ENCODE results near the gene TAMALIN.

The TAMALIN gene

GRCh38 chr12:52055731-52056711 is 49.3 kb downstream of the TAMALIN start:
- DNase-seq = no peak

DNA sequence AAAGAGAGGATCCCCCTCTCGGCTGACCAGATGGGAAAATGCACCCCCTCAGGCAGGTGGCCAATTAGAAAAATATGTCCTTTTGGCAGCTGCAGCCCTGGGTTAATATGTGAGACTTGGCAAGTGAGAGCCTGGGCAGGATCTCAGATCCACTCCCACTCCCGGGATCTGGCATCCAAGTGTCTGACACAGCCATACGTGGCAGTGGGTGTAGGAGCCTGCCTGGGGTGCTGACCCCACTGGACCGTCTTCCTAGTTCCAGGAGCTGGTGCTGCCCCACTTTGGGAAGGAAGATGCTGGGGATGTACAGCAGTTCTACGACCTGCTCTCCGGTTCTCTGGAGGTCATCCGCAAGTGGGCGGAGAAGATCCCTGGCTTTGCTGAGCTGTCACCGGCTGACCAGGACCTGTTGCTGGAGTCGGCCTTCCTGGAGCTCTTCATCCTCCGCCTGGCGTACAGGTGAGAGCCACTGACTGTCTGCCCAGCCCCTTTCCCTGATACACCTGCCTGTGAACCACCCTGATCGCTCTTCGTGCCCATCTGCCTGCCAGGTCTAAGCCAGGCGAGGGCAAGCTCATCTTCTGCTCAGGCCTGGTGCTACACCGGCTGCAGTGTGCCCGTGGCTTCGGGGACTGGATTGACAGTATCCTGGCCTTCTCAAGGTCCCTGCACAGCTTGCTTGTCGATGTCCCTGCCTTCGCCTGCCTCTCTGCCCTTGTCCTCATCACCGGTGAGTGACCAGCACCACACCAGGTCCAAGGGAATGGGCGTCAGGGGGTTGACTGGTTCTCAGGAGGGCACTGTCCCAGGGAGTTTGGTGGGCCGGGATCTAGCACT is 50.3 kb downstream of the TAMALIN start:
- DNase-seq = no peak

- no peak for DNase-seq
Measured at GRCh38 chr12:52057638-52058576, 51.2 kb downstream of the TAMALIN start.

- peak; percentile 83 for DNase-seq
Measured at GRCh38 chr12:52058631-52059361, 52.0 kb downstream of the TAMALIN start.

DNA sequence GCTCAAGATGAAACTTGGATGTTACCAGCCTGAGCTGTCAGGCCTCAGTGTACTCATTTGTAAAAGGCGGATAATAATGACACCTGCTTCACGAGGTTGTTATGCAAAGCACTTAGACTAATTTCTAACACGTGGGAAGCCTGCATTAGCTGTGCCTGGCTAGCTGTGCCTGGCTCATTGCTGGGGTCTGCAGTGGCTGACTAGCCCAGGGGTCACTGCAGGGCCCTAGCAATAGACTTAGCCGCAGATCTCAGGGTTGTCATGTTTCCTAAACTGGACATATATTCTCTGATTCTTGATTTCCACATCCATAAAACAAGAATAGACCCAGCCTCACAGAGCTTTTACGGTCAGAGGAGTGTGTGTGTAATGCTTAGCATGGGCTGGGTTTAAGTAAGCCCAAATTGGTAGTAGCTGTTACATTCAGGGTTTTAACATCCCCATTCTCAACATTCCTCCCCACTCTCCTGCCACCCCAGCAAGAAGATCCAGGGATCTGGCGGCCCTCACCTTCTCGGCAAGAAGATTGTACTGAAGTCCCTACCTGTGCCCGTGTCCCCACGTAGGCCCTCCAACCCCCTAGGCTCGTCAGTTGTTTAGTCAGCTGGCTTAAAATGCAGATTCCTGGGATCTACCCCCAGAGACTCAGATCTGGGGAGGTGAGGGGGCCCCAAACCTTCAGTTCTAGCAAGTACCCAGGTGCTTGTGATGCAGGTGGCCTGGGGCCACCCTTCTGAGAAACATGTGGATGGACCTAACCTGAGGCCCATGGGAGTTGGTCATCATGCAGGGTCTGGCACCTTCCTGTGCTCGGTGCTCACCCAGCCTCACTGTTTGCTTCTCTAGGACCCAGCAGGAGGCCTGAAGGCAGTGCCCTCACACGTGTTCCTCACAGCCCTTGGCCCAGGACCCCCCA is 53.1 kb downstream of the TAMALIN start:
- peak; percentile 66 for DNase-seq

DNA sequence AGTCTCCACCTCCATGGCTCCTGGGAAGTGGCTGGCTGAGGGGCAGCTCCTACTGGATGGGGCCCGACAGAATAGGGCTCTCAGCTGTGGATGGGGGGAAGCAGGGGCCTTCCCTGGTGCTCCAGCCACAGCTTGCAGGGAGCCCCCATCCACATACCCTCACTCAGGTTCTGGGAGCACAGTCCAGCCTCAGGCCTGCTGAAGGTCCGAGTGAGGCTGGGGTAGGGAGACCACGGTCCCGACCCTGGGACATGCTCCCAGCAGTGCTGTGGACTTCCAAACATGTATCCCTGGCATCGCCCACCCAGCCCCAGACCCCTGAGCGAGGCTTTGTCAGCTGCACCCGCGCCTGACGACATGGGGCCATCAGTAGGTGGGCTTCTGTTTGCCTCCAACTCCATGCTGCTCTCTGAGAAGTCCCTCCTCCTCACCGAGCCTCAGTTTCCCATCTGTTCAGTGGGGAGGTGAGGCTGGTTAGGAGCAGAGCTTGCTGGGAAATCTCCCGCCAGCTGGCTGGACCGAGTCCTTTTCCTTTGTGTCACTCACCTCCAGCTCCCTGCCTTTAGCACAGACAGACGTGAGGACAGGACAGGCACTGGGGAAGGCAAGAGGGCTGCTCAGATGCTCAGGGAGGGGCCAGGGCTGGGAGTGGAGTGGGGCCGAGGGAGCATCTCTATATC is 53.9 kb downstream of the TAMALIN start:
- no peak for DNase-seq

GRCh38 chr12:52061470-52062166 is 54.9 kb downstream of the TAMALIN start:
- no peak for DNase-seq

GRCh38 chr12:52062167-52063081 is 55.7 kb downstream of the TAMALIN start:
- DNase-seq = no peak

DNA sequence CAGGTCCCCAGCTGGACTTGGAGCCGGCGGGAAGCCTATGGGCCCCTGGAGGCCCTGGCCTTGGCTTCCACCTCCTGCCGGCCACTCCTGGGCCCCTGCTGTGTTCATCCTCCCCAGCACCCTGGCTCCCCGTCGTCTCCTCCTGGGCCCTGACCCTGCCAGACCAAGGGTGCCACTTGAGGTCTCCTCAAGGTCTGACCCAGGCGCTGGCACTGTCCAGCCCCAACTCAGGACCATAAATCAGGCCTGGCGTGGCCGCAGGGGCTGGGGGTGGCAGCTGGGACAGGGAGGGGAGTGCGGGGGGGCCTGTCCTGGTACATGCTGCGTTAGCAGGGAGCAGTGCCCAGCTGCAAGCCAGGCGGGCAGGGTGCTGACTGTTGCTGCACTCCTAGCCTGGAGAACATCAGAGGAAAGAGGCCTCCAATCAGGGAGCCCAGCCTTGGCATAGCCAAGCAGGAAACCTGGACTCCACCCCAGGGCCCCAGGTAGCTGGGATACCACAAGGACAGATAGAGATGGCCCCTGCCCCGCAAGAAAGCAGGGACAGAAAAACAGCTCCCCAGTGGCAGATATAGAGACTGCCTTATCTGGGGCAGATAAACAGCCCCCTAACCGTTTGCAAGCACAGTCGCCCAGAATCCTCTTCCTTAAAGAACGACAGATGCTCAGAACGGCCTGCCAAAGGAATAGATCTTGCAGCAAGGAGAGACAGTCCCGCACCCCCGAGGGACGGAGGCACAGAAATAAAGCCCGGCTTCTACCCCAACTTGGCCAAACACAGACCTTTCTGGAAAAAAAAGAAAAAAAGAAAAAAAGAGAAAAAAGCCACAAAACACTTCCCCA is 56.6 kb downstream of the TAMALIN start:
- peak; percentile 28 for DNase-seq

- DNase-seq = no peak
Measured at GRCh38 chr12:52063981-52064649, 57.4 kb downstream of the TAMALIN start.
